Thyroid gland (tissue), 4 donors: ENCODE data around the gene DIP2C. TPM values are rescaled to one million over a fixed set of nuclear protein-coding genes. Genes with fewer than 3 reads are reported as not detected.

Source experiments
- DNase-seq, 2 donors: peaks; one replicate each; pipeline ENCODE4 v3.0.0-alpha.2; 2019
- H3K27ac ChIP-seq, 3 donors: fragments of 200-600 bp; sonication (generic); 1 replicate in 2 of 3; 2 replicates in 1 of 3; pipeline ENCODE4 v1.5.1; 2016 to 2019; ENCODE audit warnings: mild to moderate bottlenecking in 1 of 3, moderate library complexity in 1 of 3
- H3K27me3 ChIP-seq: fragments of 200-600 bp; sonication (generic); one replicate; pipeline ENCODE4 v1.5.1; 2019
- H3K36me3 ChIP-seq, 2 donors: fragments of 200-600 bp; sonication (generic); one replicate each; pipeline ENCODE4 v1.5.1; 2016 to 2019
- H3K4me1 ChIP-seq, 2 donors: fragments of 200-600 bp; sonication (generic); one replicate each; pipeline ENCODE4 v1.5.1; 2017 to 2019
- H3K4me3 ChIP-seq, 3 donors: fragments of 200-600 bp; sonication (generic); replicated peaks in 1 of 3; 1 replicate in 2 of 3; 2 replicates in 1 of 3; pipeline ENCODE4 v1.5.1; 2016; ENCODE audit warnings: mild to moderate bottlenecking in 1 of 3
- H3K9me3 ChIP-seq: fragments of 200-600 bp; sonication (generic); one replicate; pipeline ENCODE4 v1.5.1; 2017
- CTCF ChIP-seq, 6 experiments: fragments of 200-600 bp in 3 of 6; fragments of 450-650 bp in 3 of 6; sonication (generic) in 3 of 6; IDR thresholded peaks; one replicate each; pipeline ENCODE4 v1.5.1; 2016 to 2019; ENCODE audit warnings: antibody characterized with exemption in 6 of 6, mild to moderate bottlenecking in 2 of 6, inconsistent platforms in 1 of 6, moderate library complexity in 1 of 6
- POLR2A ChIP-seq, 2 donors: fragments of 450-650 bp; IDR thresholded peaks; one replicate each; pipeline ENCODE4 v1.6.1; 2017; ENCODE audit warnings: antibody characterized with exemption in 2 of 2, mild to moderate bottlenecking in 2 of 2, moderate library complexity in 1 of 2
- whole genome bisulfite sequencing, 2 donors: methylation state at CpG; one replicate each; pipeline ENCODE4 v1.1.5; 2017; 5-methylcytosine and 5-hydroxymethylcytosine counted together
- intact Hi-C: fragments of 100-400 bp; cut with DNase I; formaldehyde crosslinking; loops from one replicate; pipeline ENCODE4 v1.15.1; 2023
- total RNA-seq, 4 donors: library from RNA; depleted of rRNA; stranded (reverse); fragments of >200 nt; gene quantifications; one replicate each; pipeline ENCODE4 v1.2.3, GENCODE V29; 2016

DIP2C gene
- total RNA-seq, 4 donors from 2014 or later, result 11.4 to 14.6 (median 12.3) TPM

- H3K27ac ChIP-seq, result no peak overlapping the region
- TF ChIP-seq CTCF (IDR thresholded peaks at IDR 0.05), result no peak
- TF ChIP-seq POLR2A (IDR thresholded peaks at IDR 0.05), result no peak
- WGBS, 2 donors, result 71 to 76% methylated on average over 4 to 8 of the region's 8 CpGs
- H3K4me3 ChIP-seq, result no peak overlapping the region
- no peaks in the 10 kb centered on the region for H3K4me1 ChIP-seq
- no peaks in the 10 kb centered on the region for H3K9me3 ChIP-seq
- no peak for DNase-seq
- intact Hi-C loops, result no loop called here
- no peaks in the 10 kb centered on the region for H3K36me3 ChIP-seq
- no peaks in the 10 kb centered on the region for H3K27me3 ChIP-seq
Observed at GRCh38 chr10:728603-729002, 39.1 kb upstream of the DIP2C start.

GRCh38 chr10:727162-727790 lies 37.8 kb upstream of the DIP2C start:
- no peak for TF ChIP-seq CTCF (IDR thresholded peaks at IDR 0.05)
- TF ChIP-seq POLR2A (IDR thresholded peaks at IDR 0.05), result no peak
- Histone ChIP-seq H3K4me1 (no peaks in the 10 kb centered on the region), H3K27ac (no peak overlapping the region), H3K27me3 (no peaks in the 10 kb centered on the region), H3K9me3 (no peaks in the 10 kb centered on the region), H3K36me3 (no peaks in the 10 kb centered on the region), H3K4me3 (no peak overlapping the region)
- intact Hi-C loops, result no loop called here
- no peak for DNase-seq
- 57 to 68% methylated on average over 12 to 15 of the region's 15 CpGs for WGBS, 2 donors

- no peak for DNase-seq
- Histone ChIP-seq H3K27ac (no peak overlapping the region), H3K4me1 (no peaks in the 10 kb centered on the region), H3K4me3 (no peak overlapping the region), H3K9me3 (no peaks in the 10 kb centered on the region), H3K27me3 (no peaks in the 10 kb centered on the region), H3K36me3 (no peaks in the 10 kb centered on the region)
- 84 to 87% methylated on average over 9 to 11 of the region's 11 CpGs for WGBS, 2 donors
- TF ChIP-seq POLR2A (IDR thresholded peaks at IDR 0.05) (no peak), CTCF (IDR thresholded peaks at IDR 0.05) (no peak)
- intact Hi-C loops, result no loop called here
Observed at GRCh38 chr10:725786-726185, 36.3 kb upstream of the DIP2C start.

- WGBS, 2 donors, result 82 to 84% methylated on average over 12 of the region's 12 CpGs
- Histone ChIP-seq H3K9me3 (no peaks in the 10 kb centered on the region), H3K36me3 (no peaks in the 10 kb centered on the region), H3K4me1 (no peaks in the 10 kb centered on the region), H3K27ac (no peak overlapping the region), H3K27me3 (no peaks in the 10 kb centered on the region), H3K4me3 (no peak overlapping the region)
- intact Hi-C loops, result no loop called here
- no peak for DNase-seq
- no peak for TF ChIP-seq CTCF (IDR thresholded peaks at IDR 0.05)
- no peak for TF ChIP-seq POLR2A (IDR thresholded peaks at IDR 0.05)
Observed at GRCh38 chr10:725302-725701, 35.8 kb upstream of the DIP2C start.

- Histone ChIP-seq H3K4me3 (no peak overlapping the region), H3K4me1 (no peaks in the 10 kb centered on the region), H3K27ac (no peak overlapping the region), H3K27me3 (no peaks in the 10 kb centered on the region), H3K36me3 (no peaks in the 10 kb centered on the region), H3K9me3 (no peaks in the 10 kb centered on the region)
- intact Hi-C loops, result no loop called here
- TF ChIP-seq CTCF (IDR thresholded peaks at IDR 0.05) (no peak), POLR2A (IDR thresholded peaks at IDR 0.05) (no peak)
- DNase-seq, result no peak
- WGBS, 2 donors, result 92 to 94% methylated on average over 12 to 15 of the region's 16 CpGs
Observed at GRCh38 chr10:723973-724372, 34.5 kb upstream of the DIP2C start.
